Uterus (tissue), 4 donors: ENCODE results near the gene MAP3K14. TPM values are rescaled to one million over a fixed set of nuclear protein-coding genes. Genes with fewer than 3 reads are reported as not detected.
A peak's percentile ranks its signal among the peaks of the same experiment; 100 is the strongest.

ENCODE experiments used
- DNase-seq, 2 donors: peaks; one replicate each; pipeline ENCODE4 v3.0.0-alpha.2; 2019 to 2020
- H3K27ac ChIP-seq, 2 donors: fragments of 200-600 bp; sonication (generic); 1 replicate in 1 of 2; 2 replicates in 1 of 2; pipeline ENCODE4 v1.5.1; 2016 to 2018
- H3K27me3 ChIP-seq, 2 donors: fragments of 200-600 bp; sonication (generic); one replicate each; pipeline ENCODE4 v1.5.1; 2018 to 2019; ENCODE audit warnings: control low read depth in 1 of 2
- H3K36me3 ChIP-seq, 2 donors: fragments of 200-600 bp; sonication (generic); one replicate each; pipeline ENCODE4 v1.5.1; 2019; ENCODE audit warnings: control low read depth in 1 of 2
- H3K4me1 ChIP-seq, 2 donors: fragments of 200-600 bp; sonication (generic); one replicate each; pipeline ENCODE4 v1.5.1; 2018 to 2019; ENCODE audit warnings: control low read depth in 1 of 2
- H3K4me3 ChIP-seq, 2 donors: fragments of 200-600 bp; sonication (generic); 1 replicate in 1 of 2; 2 replicates in 1 of 2; pipeline ENCODE4 v1.5.1; 2018 to 2019; ENCODE audit warnings: mild to moderate bottlenecking in 1 of 2
- H3K9me3 ChIP-seq, 2 donors: fragments of 200-600 bp; sonication (generic); one replicate each; pipeline ENCODE4 v1.5.1; 2019; ENCODE audit warnings: control low read depth in 1 of 2
- POLR2A ChIP-seq, 2 donors: fragments of 450-650 bp; IDR thresholded peaks; one replicate each; pipeline ENCODE4 v1.6.1; 2016; ENCODE audit warnings: antibody characterized with exemption in 2 of 2, mild to moderate bottlenecking in 1 of 2, moderate library complexity in 1 of 2
- intact Hi-C: fragments of 100-400 bp; cut with DNase I; formaldehyde crosslinking; loops from one replicate; pipeline ENCODE4 v1.15.1; 2023; ENCODE audit warnings: low total_unique reads
- total RNA-seq, 4 donors: library from RNA; depleted of rRNA in 3 of 4; stranded (reverse); fragments of >200 nt in 3 of 4; gene quantifications; one replicate each; pipeline versions ENCODE4 v1.1.0 to v1.2.4, GENCODE V29; 2014 to 2023
- TF ChIP-seq, protein P1 (sequence below), 4 experiments: fragments of 200-600 bp in 2 of 4; fragments of 450-650 bp in 2 of 4; sonication (generic) in 2 of 4; IDR thresholded peaks; one replicate each; pipeline ENCODE4 v1.5.1; 2016 to 2019; ENCODE audit warnings: antibody characterized with exemption in 4 of 4, mild to moderate bottlenecking in 2 of 4, moderate library complexity in 1 of 4
- donor health status: DM: yes; HTN: yes; CAD: no.

The MAP3K14 gene
- total RNA-seq, 4 donors from 2014 or later = 1.0 to 22.1 (median 4.9) TPM

DNA sequence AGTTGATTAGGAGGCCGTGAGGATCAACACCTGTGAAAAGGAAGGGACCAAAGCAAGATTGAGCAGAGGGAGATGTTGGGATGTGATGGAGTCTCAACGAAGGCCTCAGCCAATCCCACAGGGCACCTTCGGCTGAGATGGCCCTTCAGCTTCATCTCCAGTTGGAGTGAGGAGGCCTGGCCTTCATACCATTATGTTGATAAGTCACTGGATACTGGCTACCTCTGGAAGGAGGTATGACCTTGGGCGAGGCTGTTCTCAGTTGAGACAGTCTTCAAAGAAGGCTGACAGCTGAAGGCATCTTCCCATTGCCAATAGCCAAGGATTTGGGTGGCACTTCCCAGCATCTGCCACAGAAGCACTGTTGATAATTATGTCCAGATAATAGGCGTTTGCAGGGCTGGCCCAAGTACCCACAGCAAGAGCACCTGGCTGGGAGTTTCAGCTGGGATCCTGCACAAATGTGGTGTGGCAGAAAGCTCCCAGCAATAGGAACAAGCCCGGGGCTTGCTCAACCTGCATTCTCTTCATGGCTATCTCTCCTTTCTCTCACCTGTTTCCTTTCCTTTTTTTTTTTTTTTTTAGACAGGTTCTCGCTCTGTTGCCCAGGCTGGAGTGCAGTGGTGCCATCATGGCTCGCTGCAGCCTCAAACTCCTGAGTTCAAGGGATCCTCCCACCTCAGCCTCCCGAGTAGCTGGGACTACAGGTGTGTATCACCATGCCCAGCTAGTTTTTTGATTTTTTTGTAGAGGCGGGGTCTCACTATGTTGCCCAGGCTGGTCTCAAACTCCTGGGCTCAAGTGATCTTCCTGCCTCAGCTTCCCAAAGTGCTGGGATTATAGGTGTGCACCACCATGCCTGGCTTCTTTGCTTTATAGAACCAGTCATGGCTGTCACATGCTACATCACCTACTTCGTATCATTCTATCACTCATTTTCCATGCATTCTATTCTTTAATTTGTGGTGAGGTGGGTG is 18.2 kb upstream of the MAP3K14 start:
- TF ChIP-seq, protein P1, sequence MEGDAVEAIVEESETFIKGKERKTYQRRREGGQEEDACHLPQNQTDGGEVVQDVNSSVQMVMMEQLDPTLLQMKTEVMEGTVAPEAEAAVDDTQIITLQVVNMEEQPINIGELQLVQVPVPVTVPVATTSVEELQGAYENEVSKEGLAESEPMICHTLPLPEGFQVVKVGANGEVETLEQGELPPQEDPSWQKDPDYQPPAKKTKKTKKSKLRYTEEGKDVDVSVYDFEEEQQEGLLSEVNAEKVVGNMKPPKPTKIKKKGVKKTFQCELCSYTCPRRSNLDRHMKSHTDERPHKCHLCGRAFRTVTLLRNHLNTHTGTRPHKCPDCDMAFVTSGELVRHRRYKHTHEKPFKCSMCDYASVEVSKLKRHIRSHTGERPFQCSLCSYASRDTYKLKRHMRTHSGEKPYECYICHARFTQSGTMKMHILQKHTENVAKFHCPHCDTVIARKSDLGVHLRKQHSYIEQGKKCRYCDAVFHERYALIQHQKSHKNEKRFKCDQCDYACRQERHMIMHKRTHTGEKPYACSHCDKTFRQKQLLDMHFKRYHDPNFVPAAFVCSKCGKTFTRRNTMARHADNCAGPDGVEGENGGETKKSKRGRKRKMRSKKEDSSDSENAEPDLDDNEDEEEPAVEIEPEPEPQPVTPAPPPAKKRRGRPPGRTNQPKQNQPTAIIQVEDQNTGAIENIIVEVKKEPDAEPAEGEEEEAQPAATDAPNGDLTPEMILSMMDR (IDR thresholded peaks at IDR 0.05) = no peak
- no peak for TF ChIP-seq POLR2A (IDR thresholded peaks at IDR 0.05)
- Histone ChIP-seq H3K4me3 (no peak overlapping the region), H3K4me1 (no peaks in the 10 kb centered on the region), H3K27me3 (no peaks in the 10 kb centered on the region), H3K36me3 (no peaks in the 10 kb centered on the region), H3K9me3 (no peaks in the 10 kb centered on the region), H3K27ac (no peak overlapping the region)
- intact Hi-C loops = no loop called here
- no peak for DNase-seq

DNA sequence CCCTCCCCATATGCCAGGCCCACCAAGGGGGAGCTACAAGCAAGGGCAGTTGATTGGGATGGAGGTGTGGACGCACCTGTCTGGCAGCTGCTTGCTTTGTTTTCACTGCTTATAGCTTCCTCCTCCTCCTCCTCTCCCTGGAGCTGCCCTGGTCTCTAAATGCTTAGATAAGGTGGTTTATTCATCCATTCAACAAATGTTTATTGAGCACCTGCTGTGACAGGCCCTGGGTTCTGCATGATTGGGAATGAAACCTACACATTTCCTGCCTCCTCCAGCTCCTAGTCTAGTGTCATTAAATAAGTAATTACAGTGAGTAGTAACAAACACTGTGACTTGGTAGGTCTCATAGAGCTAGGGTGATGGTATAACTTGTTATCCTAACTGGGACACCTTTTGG is 17.4 kb upstream of the MAP3K14 start:
- H3K4me3 ChIP-seq = no peak overlapping the region
- H3K4me1 ChIP-seq = no peaks in the 10 kb centered on the region
- TF ChIP-seq, protein P1 (IDR thresholded peaks at IDR 0.05) = no peak
- no peak for TF ChIP-seq POLR2A (IDR thresholded peaks at IDR 0.05)
- H3K27ac ChIP-seq = no peak overlapping the region
- H3K9me3 ChIP-seq = no peaks in the 10 kb centered on the region
- no peaks in the 10 kb centered on the region for H3K36me3 ChIP-seq
- intact Hi-C loops = no loop called here
- no peaks in the 10 kb centered on the region for H3K27me3 ChIP-seq
- peak in 1 of 2 donors; percentile 4 for DNase-seq

DNA sequence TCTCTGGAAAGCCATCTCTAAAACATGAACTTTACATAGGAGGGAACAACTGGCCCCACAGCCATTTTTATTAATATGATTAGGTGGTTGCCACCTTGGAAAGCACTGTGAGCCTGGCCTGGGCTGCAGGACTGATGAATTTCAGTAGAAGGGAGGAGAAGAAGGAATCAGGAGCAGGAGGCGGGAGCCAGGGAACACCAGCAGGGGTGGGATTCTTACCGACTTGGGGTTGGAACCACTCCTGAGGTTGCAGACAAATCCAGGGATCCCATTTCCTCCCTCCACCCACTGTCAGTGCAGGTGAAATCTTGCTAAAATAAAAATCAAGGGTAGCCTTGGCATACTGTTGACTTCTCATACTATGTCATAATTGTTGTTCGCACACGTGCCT is 16.9 kb upstream of the MAP3K14 start:
- H3K9me3 ChIP-seq = no peaks in the 10 kb centered on the region
- TF ChIP-seq, protein P1 (IDR thresholded peaks at IDR 0.05) = no peak
- no peak for TF ChIP-seq POLR2A (IDR thresholded peaks at IDR 0.05)
- H3K4me1 ChIP-seq = no peaks in the 10 kb centered on the region
- no peaks in the 10 kb centered on the region for H3K27me3 ChIP-seq
- intact Hi-C loops = no loop called here
- DNase-seq = peak in 1 of 2 donors; percentile 7
- no peak overlapping the region for H3K4me3 ChIP-seq
- no peaks in the 10 kb centered on the region for H3K36me3 ChIP-seq
- H3K27ac ChIP-seq = peak overlapping the region in 1 of 2 donors; percentile 48

DNA sequence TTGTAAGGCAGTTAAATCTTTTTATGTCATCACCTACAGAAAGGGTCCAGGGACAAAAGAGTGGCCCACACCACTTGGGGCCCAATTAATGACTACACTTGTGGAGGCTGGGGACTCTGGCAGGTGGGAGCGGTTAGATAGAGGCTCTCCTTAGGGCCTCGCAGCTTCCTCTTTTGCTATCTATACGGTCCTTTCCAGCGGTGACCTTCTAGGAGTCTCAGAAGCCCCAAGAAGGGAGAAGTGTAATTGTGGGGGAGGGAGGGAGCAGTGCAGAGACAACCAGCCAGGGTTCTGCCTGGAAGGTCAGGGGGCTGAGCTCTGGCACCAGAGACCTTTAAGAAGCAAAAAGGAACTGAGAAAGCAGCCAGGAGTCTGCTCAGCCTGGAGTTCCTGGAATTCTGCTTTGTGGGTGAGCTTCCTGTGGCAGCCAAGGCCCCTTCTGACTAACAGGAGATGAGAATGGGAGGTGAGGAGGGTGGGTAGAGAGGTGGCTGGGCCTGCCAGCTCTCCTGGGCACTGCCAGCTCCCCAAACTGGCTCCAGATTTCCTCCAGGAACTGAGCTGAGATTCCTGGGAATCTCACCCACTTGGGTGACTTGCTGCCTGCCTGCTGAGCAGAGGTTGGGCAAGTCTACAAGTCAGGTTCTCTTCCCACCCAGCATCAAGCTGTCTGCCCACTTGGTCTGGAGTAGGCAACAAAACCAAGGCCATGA is 16.3 kb upstream of the MAP3K14 start:
- Histone ChIP-seq H3K27ac (peak overlapping the region; percentile 24 to 48), H3K36me3 (no peaks in the 10 kb centered on the region), H3K4me1 (no peaks in the 10 kb centered on the region), H3K9me3 (no peaks in the 10 kb centered on the region), H3K4me3 (no peak overlapping the region), H3K27me3 (no peaks in the 10 kb centered on the region)
- intact Hi-C loops = no loop called here
- TF ChIP-seq POLR2A (IDR thresholded peaks at IDR 0.05) = no peak
- TF ChIP-seq, protein P1 (IDR thresholded peaks at IDR 0.05) = no peak
- DNase-seq = peak in 1 of 2 donors; percentile 11

DNA sequence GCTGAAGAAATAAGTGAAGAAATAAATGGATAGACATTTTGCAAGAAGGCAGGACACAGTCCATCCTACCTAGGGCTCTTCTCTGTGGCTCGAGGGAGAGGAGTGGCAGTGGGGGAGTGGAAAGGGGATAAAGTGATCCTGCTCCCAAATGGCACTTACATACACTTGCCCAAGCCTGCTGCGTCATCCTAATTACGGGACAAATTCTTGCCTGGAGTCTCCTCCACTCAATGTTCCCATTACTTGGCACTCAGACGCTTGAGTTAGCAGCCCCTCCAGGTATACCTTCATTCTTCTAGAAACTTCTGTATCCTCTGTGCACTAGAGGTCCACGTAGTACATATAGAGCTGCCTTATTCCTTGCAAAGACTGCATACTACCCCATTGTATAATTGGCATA is 15.7 kb upstream of the MAP3K14 start:
- H3K27ac ChIP-seq = peak overlapping the region in 1 of 2 donors; percentile 48
- H3K27me3 ChIP-seq = no peaks in the 10 kb centered on the region
- no peaks in the 10 kb centered on the region for H3K36me3 ChIP-seq
- H3K4me3 ChIP-seq = no peak overlapping the region
- no peaks in the 10 kb centered on the region for H3K9me3 ChIP-seq
- intact Hi-C loops = no loop called here
- peak in 1 of 2 donors; percentile 2 for DNase-seq
- H3K4me1 ChIP-seq = no peaks in the 10 kb centered on the region
- TF ChIP-seq, protein P1 (IDR thresholded peaks at IDR 0.05) = no peak
- no peak for TF ChIP-seq POLR2A (IDR thresholded peaks at IDR 0.05)
